ACHN (cell line): ENCODE results near the gene TRAPPC14.
"Not testable (repeated sequence)": the region's sequence is repeated elsewhere in the genome, so short reads cannot be mapped to it uniquely, and the experiment has no call there.

Experiments used
- DNase-seq: peaks from one replicate; pipeline ENCODE4 v3.0.0-alpha.2; 2015
- in situ Hi-C: cut with HindIII; loops from 2 replicates; pipeline ENCODE4 v1.10.0; 2017; ENCODE audit warnings: low sequenced_read_pairs, low pct_ligation_motif_present, low pct_unique_long_range_greater_than_20kb

The TRAPPC14 gene, protein sequence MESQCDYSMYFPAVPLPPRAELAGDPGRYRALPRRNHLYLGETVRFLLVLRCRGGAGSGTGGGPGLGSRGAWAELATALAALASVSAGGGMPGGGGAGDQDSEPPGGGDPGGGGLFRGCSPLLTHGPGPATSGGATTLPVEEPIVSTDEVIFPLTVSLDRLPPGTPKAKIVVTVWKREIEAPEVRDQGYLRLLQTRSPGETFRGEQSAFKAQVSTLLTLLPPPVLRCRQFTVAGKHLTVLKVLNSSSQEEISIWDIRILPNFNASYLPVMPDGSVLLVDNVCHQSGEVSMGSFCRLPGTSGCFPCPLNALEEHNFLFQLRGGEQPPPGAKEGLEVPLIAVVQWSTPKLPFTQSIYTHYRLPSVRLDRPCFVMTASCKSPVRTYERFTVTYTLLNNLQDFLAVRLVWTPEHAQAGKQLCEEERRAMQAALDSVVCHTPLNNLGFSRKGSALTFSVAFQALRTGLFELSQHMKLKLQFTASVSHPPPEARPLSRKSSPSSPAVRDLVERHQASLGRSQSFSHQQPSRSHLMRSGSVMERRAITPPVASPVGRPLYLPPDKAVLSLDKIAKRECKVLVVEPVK

DNA sequence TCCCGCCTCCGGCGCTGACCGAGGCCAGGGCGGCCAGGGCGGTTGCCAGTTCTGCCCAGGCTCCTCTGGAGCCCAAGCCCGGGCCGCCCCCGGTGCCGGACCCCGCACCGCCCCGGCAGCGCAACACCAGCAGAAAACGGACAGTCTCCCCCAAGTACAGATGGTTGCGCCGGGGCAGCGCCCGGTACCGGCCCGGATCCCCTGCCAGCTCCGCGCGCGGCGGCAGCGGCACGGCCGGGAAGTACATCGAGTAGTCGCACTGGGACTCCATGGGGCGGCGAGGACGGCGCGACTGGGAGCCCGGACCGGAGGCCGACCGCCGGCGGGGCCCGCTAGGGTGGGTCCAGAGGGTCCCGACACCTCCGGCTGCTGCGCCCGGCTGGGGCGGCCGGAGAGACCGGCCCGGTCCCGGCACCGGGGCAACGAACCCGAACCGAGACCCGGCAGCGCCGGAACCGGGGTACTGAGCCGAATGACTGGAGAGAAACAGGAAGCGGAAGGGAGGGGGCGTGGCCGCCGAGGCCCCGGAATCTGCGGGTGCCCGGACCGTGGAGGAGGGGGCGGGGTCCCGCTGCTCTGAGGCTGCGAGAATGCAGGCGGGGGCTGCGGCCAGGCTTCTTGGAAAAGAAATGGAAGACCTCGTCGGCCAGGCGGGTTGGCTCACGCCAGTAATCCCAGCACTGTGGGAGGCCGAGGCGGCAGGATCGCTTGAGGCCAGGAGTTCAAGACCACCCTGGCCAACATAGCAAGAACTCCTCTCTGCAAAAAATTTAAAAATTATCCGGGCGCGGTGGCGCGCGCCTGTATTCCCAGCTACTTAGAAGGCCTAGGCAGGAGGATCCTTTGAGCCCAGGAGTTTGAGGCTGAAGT lies at the start of gene TRAPPC14:
TRAPPC14 (minus strand) TSS at position 495 of the 870 bp plus-strand sequence; CDS start at position 271, 224 bp downstream.
- in situ Hi-C loops: no loop called here
- DNase-seq: peak; percentile 93

GRCh38 chr7:100204454-100204853 lies 45.9 kb upstream of the TRAPPC14 start:
- in situ Hi-C loops: no loop called here
- no peak for DNase-seq

DNA sequence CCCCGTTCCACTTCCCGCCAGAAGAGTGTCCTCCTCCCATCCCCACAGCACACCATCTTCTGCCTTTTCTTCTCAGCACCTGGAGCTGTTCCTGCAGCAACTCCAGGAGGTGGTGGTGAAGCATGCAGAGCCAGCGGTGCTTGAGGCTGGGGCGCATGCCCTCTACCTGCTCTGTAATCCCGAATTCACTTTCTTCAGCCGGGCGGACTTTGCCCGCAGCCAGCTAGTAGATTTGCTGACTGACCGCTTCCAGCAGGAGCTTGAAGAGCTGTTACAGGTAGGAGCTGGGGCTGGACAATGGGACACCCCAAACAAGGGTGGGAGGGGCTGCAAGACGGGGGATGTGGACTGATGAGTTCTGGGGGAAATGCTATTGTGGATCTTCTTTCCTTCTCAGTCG lies 42.2 kb upstream of the TRAPPC14 start:
- in situ Hi-C loops: no loop called here
- DNase-seq: no peak

- in situ Hi-C loops: no loop called here
- no peak for DNase-seq
Observed at GRCh38 chr7:100198266-100198665, 39.7 kb upstream of the TRAPPC14 start.

- DNase-seq, in situ Hi-C loops: not testable (repeated sequence)
Observed at GRCh38 chr7:100195901-100196322, 37.4 kb upstream of the TRAPPC14 start.

- DNase-seq: no peak
- in situ Hi-C loops: no loop called here
Observed at GRCh38 chr7:100195222-100195621, 36.7 kb upstream of the TRAPPC14 start.

- in situ Hi-C loops: no loop called here
- no peak for DNase-seq
Observed at GRCh38 chr7:100192969-100193368, 34.4 kb upstream of the TRAPPC14 start.

DNA sequence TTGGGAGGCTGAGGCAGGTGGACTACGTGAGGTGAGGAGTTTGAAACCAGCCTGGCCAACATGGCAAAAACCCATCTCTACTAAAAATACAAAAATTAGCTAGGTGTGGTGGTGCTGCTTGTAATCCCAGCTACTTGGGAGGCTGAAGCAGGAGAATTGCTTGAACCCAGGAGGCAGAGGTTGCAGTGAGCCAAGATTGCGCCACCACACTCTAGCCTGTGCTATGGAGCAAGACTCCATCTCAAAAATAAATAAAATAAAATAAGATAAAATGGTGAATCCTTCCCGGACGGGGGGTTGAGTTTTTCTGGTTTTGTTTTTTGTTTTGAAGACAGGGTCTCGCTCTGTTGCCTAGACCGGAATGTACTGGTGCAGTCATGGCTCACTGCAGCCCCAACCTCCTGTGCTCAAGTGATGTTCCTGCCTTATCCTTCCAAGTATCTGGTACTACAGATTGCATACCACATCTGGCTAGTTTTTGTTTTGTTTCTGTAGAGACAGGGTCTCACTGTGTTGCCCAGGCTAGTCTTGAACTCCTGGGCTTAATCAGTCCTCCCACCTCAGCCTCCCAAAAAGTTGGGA lies 33.8 kb upstream of the TRAPPC14 start:
- DNase-seq, in situ Hi-C loops: not testable (repeated sequence)

DNA sequence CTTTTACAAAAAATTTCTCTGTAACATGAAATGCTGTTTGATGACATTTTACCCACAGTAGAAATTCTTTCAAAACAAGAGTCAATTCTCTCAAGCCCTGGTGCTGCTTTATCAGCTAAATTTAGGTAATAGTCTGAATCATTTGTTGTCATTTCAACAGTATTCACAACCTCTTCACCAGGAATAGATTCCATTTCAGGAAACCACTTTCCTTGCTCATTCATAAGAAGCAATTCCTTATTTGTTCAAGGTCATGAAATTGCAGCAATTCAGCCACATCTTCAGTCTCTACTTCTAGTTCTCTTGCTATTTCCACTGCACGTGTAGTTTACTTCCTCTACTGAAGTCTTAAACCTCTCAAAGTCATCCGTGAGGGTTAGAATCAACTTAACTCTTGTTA lies 33.3 kb upstream of the TRAPPC14 start:
- DNase-seq: no peak
- in situ Hi-C loops: no loop called here

GRCh38 chr7:100190048-100190711 lies 31.7 kb upstream of the TRAPPC14 start:
- in situ Hi-C loops: no loop called here

GRCh38 chr7:100189061-100189460 lies 30.5 kb upstream of the TRAPPC14 start:
- in situ Hi-C loops: no loop called here
- DNase-seq: no peak

More at GRCh38 chr7:100190048-100190711, 31.7 kb upstream of the TRAPPC14 start:
- DNase-seq: peak; percentile 68

DNA sequence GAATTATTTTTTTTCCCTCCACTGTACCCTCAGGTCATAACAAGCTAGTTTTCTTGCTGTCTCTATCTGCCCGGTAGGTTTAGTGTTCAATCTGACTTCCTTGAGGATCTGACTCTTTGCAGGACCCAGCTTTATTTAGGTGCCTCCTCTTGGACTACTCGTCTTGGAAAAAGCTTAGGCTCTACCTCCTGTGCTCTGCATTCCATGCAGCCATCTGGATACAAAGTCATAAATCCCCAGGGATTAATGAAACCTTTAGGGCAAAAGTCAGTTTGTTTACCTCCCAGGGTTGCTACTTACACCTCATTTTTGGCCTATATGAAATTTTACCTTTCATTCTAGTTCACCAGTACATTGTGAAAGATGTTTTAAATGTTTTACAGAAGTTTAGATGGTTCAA lies 27.2 kb upstream of the TRAPPC14 start:
- no peak for DNase-seq
- in situ Hi-C loops: no loop called here

GRCh38 chr7:100183090-100183489 lies 24.6 kb upstream of the TRAPPC14 start:
- DNase-seq, in situ Hi-C loops: not testable (repeated sequence)

GRCh38 chr7:100182616-100183015 lies 24.1 kb upstream of the TRAPPC14 start:
- in situ Hi-C loops, DNase-seq: not testable (repeated sequence)

- DNase-seq, in situ Hi-C loops: not testable (repeated sequence)
Observed at GRCh38 chr7:100180084-100180483, 21.6 kb upstream of the TRAPPC14 start.

GRCh38 chr7:100177045-100178001 lies 18.8 kb upstream of the TRAPPC14 start, which contains the start of the genes GPC2 and STAG3:
GPC2 (minus strand) TSS chr7:100177381; CDS start chr7:100177199, 182 bp downstream.
STAG3 (plus strand) TSS chr7:100177918; CDS start chr7:100180557, 2,639 bp downstream.
- in situ Hi-C loops: no loop called here
- DNase-seq: peak; percentile 98
